IMR-90 (cell line): ENCODE results near the gene TARDBP. TPM values are rescaled to one million over a fixed set of nuclear protein-coding genes. Genes with fewer than 3 reads are reported as not detected.

Experiments used
- ATAC-seq: fragments of 200-7000 bp; cut with Tn5 transposase; 2 replicates; pipeline ENCODE4 v1.9.1; 2020; ENCODE audit warnings: low read depth, mild to moderate bottlenecking, moderate library complexity
- BruUV-seq: library from RNA; stranded (reverse); fragments of 400-500 nt; replicated peaks from 2 replicates; lab custom pipeline; 2021; lab: Mats Ljungman, UMichigan
- CTCF ChIA-PET: fragments of 300-600 bp; formaldehyde crosslinking; extraction: SDS; loops from one replicate; lab custom pipeline; 2021; ENCODE audit warnings: antibody characterized with exemption; lab: Yijun Ruan, JAX
- POLR2A ChIA-PET: fragments of 300-600 bp; sonication (Branson Sonifier 250); formaldehyde crosslinking; loops from one replicate; lab custom pipeline; 2022; ENCODE audit warnings: antibody characterized with exemption; ENCODE audit not compliant: unreplicated experiment; lab: Charles Lee
- DNase-seq: peaks from one replicate; pipeline ENCODE4 v3.0.0; 2013
- H2AFZ ChIP-seq: replicated peaks from 2 replicates; pipeline ENCODE3; 2013; ENCODE audit warnings: low read length, mild to moderate bottlenecking; ENCODE audit not compliant: poor library complexity
- H2AK5ac ChIP-seq: 2 replicates; pipeline ENCODE4 v1.6.1; 2013; ENCODE audit warnings: low read depth, low read length, inconsistent platforms
- H2AK9ac ChIP-seq: replicated peaks from 2 replicates; pipeline ENCODE3; 2013; ENCODE audit warnings: mild to moderate bottlenecking, low read depth, low read length, moderate library complexity; ENCODE audit not compliant: poor library complexity
- H2BK120ac ChIP-seq: 2 replicates; pipeline ENCODE4 v1.6.1; 2013; ENCODE audit warnings: low read depth, low read length, inconsistent platforms
- H2BK15ac ChIP-seq: 3 replicates; pipeline ENCODE4 v1.6.1; 2013; ENCODE audit warnings: low read depth, low read length, inconsistent platforms
- H2BK20ac ChIP-seq: 2 replicates; pipeline ENCODE4 v1.6.1; 2013; ENCODE audit warnings: low read depth, mild to moderate bottlenecking, inconsistent platforms, low read length, moderate library complexity
- H2BK5ac ChIP-seq: 2 replicates; pipeline ENCODE4 v1.6.1; 2013; ENCODE audit warnings: mild to moderate bottlenecking, low read depth, low read length, inconsistent platforms; ENCODE audit not compliant: poor library complexity, severe bottlenecking
- H3K14ac ChIP-seq: replicated peaks from 2 replicates; pipeline ENCODE4 v1.6.1; 2013; ENCODE audit warnings: low read depth, low read length, inconsistent platforms
- H3K18ac ChIP-seq: 2 replicates; pipeline ENCODE4 v1.6.1; 2013; ENCODE audit warnings: low read depth, low read length, control low read depth
- H3K23ac ChIP-seq: 2 replicates; pipeline ENCODE4 v1.6.1; 2013; ENCODE audit warnings: low read depth, low read length, inconsistent platforms
- H3K27ac ChIP-seq: 2 replicates; pipeline ENCODE4 v1.5.1; 2013; ENCODE audit warnings: mild to moderate bottlenecking, control low read depth, low read length; ENCODE audit not compliant: insufficient read depth
- H3K27me3 ChIP-seq: 2 replicates; pipeline ENCODE4 v1.6.1; 2013; ENCODE audit warnings: low read length; ENCODE audit not compliant: control insufficient read depth, insufficient read depth
- H3K36me3 ChIP-seq: 2 replicates; pipeline ENCODE4 v1.6.1; 2013; ENCODE audit warnings: low read length, mixed read lengths; ENCODE audit not compliant: control insufficient read depth, insufficient read depth
- H3K4ac ChIP-seq: 2 replicates; pipeline ENCODE4 v1.6.1; 2013; ENCODE audit warnings: low read depth, low read length, inconsistent platforms
- H3K4me1 ChIP-seq: 2 replicates; pipeline ENCODE4 v1.6.1; 2013; ENCODE audit warnings: low read length, mixed read lengths; ENCODE audit not compliant: control insufficient read depth, insufficient read depth
- H3K4me2 ChIP-seq: 2 replicates; pipeline ENCODE4 v1.6.1; 2013; ENCODE audit warnings: low read depth, mild to moderate bottlenecking, control low read depth, low read length, moderate library complexity
- H3K4me3 ChIP-seq: 2 replicates; pipeline ENCODE4 v1.5.1; 2013; ENCODE audit warnings: low read depth, mild to moderate bottlenecking, control low read depth, low read length, moderate library complexity; ENCODE audit not compliant: insufficient read depth
- H3K56ac ChIP-seq: 2 replicates; pipeline ENCODE4 v1.6.1; 2013; ENCODE audit warnings: low read length, inconsistent platforms; ENCODE audit not compliant: insufficient read depth; ENCODE audit errors: extremely low read depth
- H3K79me1 ChIP-seq, 2 experiments: 2 replicates each; pipeline ENCODE4 v1.6.1; 2013; ENCODE audit warnings: low read length in 2 of 2, inconsistent platforms in 1 of 2, low read depth in 1 of 2
- H3K9ac ChIP-seq: 2 replicates; pipeline ENCODE4 v1.6.1; 2013; ENCODE audit warnings: low read depth, low read length, control low read depth
- H3K9me1 ChIP-seq: 2 replicates; pipeline ENCODE4 v1.6.1; 2013; ENCODE audit warnings: low read length, inconsistent platforms; ENCODE audit not compliant: insufficient read depth
- H3K9me3 ChIP-seq: 2 replicates; pipeline ENCODE4 v1.6.1; 2013; ENCODE audit warnings: low read length; ENCODE audit not compliant: control insufficient read depth, insufficient read depth
- H4K20me1 ChIP-seq: 2 replicates; pipeline ENCODE4 v1.6.1; 2013; ENCODE audit warnings: low read length, inconsistent platforms; ENCODE audit not compliant: insufficient read depth
- H4K5ac ChIP-seq: 2 replicates; pipeline ENCODE4 v1.6.1; 2013; ENCODE audit warnings: mild to moderate bottlenecking, low read depth, low read length, control low read depth
- H4K8ac ChIP-seq, 2 experiments: 2 replicates each; pipeline ENCODE4 v1.6.1; 2013; ENCODE audit warnings: low read depth in 2 of 2, low read length in 2 of 2, control low read depth in 1 of 2, inconsistent platforms in 1 of 2
- H4K91ac ChIP-seq: 2 replicates; pipeline ENCODE4 v1.6.1; 2013; ENCODE audit warnings: low read depth, low read length, inconsistent platforms; ENCODE audit not compliant: insufficient read depth
- BHLHE40 ChIP-seq: fragments of 150-350 bp; IDR thresholded peaks from 2 replicates; pipeline ENCODE4 v1.6.1; 2016; ENCODE audit warnings: mild to moderate bottlenecking, low read depth, low read length
- POLR2A ChIP-seq: IDR thresholded peaks from 2 replicates; pipeline ENCODE4 v1.6.1; 2012; ENCODE audit warnings: mild to moderate bottlenecking, low read depth, low read length
- WGBS, 2 experiments: methylation state at CpG; one replicate each; pipeline versions ENCODE4 v1.1.5 to v1.1.7; 2013; ENCODE audit warnings: missing lambda C conversion rate in 2 of 2; ENCODE audit not compliant: insufficient read length in 1 of 2; ENCODE audit errors: extremely low coverage in 2 of 2; 5-methylcytosine and 5-hydroxymethylcytosine counted together
- dilution Hi-C: fragments of 300-500 bp; cut with HindIII; formaldehyde crosslinking; loops from one replicate; pipeline ENCODE4 v1.14.3; 2018; ENCODE audit warnings: low sequenced_read_pairs; ENCODE audit not compliant: unreplicated experiment
- in situ Hi-C: fragments of 300-500 bp; cut with MboI; formaldehyde crosslinking; loops from 3 replicates; pipeline ENCODE4 v1.14.3; 2019; ENCODE audit warnings: low sequenced_read_pairs, inconsistent platforms, mixed read lengths
- intact Hi-C: fragments of 100-400 bp; cut with micrococcal nuclease; formaldehyde crosslinking; loops from 2 replicates; pipeline ENCODE4 v1.10.0; 2022
- polyA plus RNA-seq, 3 experiments: library from polyadenylated mRNA; depleted of rRNA; stranded (reverse); fragments of >200 nt; gene quantifications; 2 replicates each; pipeline ENCODE4 v1.2.3, GENCODE V29; 2012; ENCODE audit warnings: low replicate concordance in 1 of 3
- total RNA-seq: library from RNA; depleted of rRNA; stranded (reverse); fragments of >200 nt; gene quantifications from 2 replicates; pipeline ENCODE4 v1.2.3, GENCODE V29; 2012

TARDBP gene
- total and polyA plus RNA-seq, 2 of the 4 experiments (the other 2 are of a cell fraction), result 36.7 to 161 TPM

DNA sequence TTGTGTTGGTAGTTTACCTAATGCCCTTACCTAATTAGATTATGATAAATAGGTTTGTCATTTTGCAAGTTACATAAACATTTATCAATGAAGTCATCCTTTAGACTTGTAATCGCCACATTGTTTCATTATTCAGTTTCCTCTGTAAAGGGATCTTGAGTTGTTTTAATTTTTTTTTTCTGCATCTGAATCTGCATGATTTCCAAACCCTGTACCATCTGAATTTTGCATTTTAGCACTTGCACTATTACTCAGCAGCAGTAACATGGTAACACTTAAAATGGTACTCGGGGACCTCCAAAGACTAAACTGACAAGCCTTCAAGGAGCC lies 12.4 kb downstream of the TARDBP start:
- BruUV-seq, result no TSS peak
- POLR2A ChIA-PET, result no interaction called here
- in situ Hi-C loops, result no loop called here

More for the DNA sequence above, 12.4 kb downstream of the TARDBP start:
- H3K9me1 ChIP-seq, result no peaks in the 10 kb centered on the region
- H3K4me3 ChIP-seq, result no peak overlapping the region
- H4K20me1 ChIP-seq, result peaks cover 20% of the 10 kb centered on the region
- no peak overlapping the region for H2AK9ac ChIP-seq
- ATAC-seq (no peak), DNase-seq (no peak)
- peaks cover 14 to 16% of the 10 kb centered on the region in 2 experiments for H3K79me1 ChIP-seq
- no peaks in the 10 kb centered on the region for H3K4me1 ChIP-seq
- H3K14ac ChIP-seq, result no peak overlapping the region
- no peak overlapping the region for H4K5ac ChIP-seq
- no peak overlapping the region for H3K4ac ChIP-seq
- WGBS, 2 experiments, result no CpG with 5 or more reads among the region's 2 CpGs
- H2BK120ac ChIP-seq, result no peak overlapping the region
- H4K91ac ChIP-seq, result no peak overlapping the region
- peaks cover 47% of the 10 kb centered on the region for H3K36me3 ChIP-seq
- H2BK20ac ChIP-seq, result no peak overlapping the region
- no peak overlapping the region for H2AK5ac ChIP-seq
- no peak overlapping the region for H3K9ac ChIP-seq
- H3K4me2 ChIP-seq, result no peak overlapping the region
- H2BK5ac ChIP-seq, result no peak overlapping the region
- H3K23ac ChIP-seq, result no peak overlapping the region
- CTCF ChIA-PET, result no interaction called here
- dilution Hi-C loops, result no loop called here
- intact Hi-C loops, result no loop called here
- no peak overlapping the region for H4K8ac ChIP-seq
- H3K27me3 ChIP-seq, result no peaks in the 10 kb centered on the region
- H2AFZ ChIP-seq, result no peak overlapping the region
- H3K27ac ChIP-seq, result no peak overlapping the region
- TF ChIP-seq BHLHE40 (no peak), POLR2A (no peak)
- H3K56ac ChIP-seq, result no peak overlapping the region
- H2BK15ac ChIP-seq, result no peak overlapping the region
- no peaks in the 10 kb centered on the region for H3K9me3 ChIP-seq
- H3K18ac ChIP-seq, result no peak overlapping the region
